Neural progenitor cell (in vitro differentiated cells): ENCODE results near the gene CNRIP1. TPM values are rescaled to one million over a fixed set of nuclear protein-coding genes. Genes with fewer than 3 reads are reported as not detected.

Experiments
- DNase-seq: peaks from one replicate; pipeline ENCODE4 v3.0.0-alpha.2; 2016; ENCODE audit warnings: low spot score
- H2AFZ ChIP-seq: fragments of 200-600 bp; sonication (generic); replicated peaks from 2 replicates; pipeline ENCODE4 v1.6.1; 2016; ENCODE audit warnings: antibody characterized with exemption
- H3F3A ChIP-seq: fragments of 200-600 bp; sonication (generic); 2 replicates; pipeline ENCODE4 v1.6.1; 2016; ENCODE audit warnings: antibody characterized with exemption, low read depth
- H3K27ac ChIP-seq: fragments of 200-600 bp; sonication (generic); 2 replicates; pipeline ENCODE4 v1.5.1; 2016; ENCODE audit warnings: mild to moderate bottlenecking
- H3K27me3 ChIP-seq: fragments of 200-600 bp; sonication (generic); 2 replicates; pipeline ENCODE4 v1.6.1; 2016; ENCODE audit warnings: mild to moderate bottlenecking, moderate library complexity
- H3K36me3 ChIP-seq: fragments of 200-600 bp; sonication (generic); 2 replicates; pipeline ENCODE4 v1.5.1; 2016
- H3K4me1 ChIP-seq: fragments of 200-600 bp; sonication (generic); 2 replicates; pipeline ENCODE4 v1.6.1; 2016; ENCODE audit warnings: mixed run types
- H3K4me2 ChIP-seq: fragments of 200-600 bp; sonication (generic); 2 replicates; pipeline ENCODE4 v1.6.1; 2016
- H3K4me3 ChIP-seq: fragments of 200-600 bp; sonication (generic); 2 replicates; pipeline ENCODE4 v1.5.1; 2016
- H3K79me2 ChIP-seq: fragments of 200-600 bp; sonication (generic); 2 replicates; pipeline ENCODE4 v1.6.1; 2016; ENCODE audit warnings: low read depth
- H3K9ac ChIP-seq: fragments of 200-600 bp; sonication (generic); 2 replicates; pipeline ENCODE4 v1.6.1; 2016
- H3K9me3 ChIP-seq: fragments of 200-600 bp; sonication (generic); 2 replicates; pipeline ENCODE4 v1.5.1; 2016; ENCODE audit warnings: low read depth
- H4K20me1 ChIP-seq: fragments of 200-600 bp; sonication (generic); 2 replicates; pipeline ENCODE4 v1.6.1; 2016; ENCODE audit warnings: low read depth
- H3K27ac Mint-ChIP-seq: 3 replicates; pipeline ENCODE4 v1.8.0; 2021; ENCODE audit warnings: mixed read lengths
- H3K27me3 Mint-ChIP-seq: 2 replicates; pipeline ENCODE4 v1.8.0; 2022; ENCODE audit warnings: low read depth, mild to moderate bottlenecking, inconsistent platforms, moderate library complexity, mixed read lengths; ENCODE audit not compliant: insufficient read depth
- H3K36me3 Mint-ChIP-seq: 3 replicates; pipeline ENCODE4 v1.8.0; 2021; ENCODE audit warnings: mixed read lengths
- H3K4me1 Mint-ChIP-seq: 3 replicates; pipeline ENCODE4 v1.8.0; 2021; ENCODE audit warnings: mixed read lengths
- H3K4me3 Mint-ChIP-seq: 3 replicates; pipeline ENCODE4 v1.8.0; 2021; ENCODE audit warnings: mild to moderate bottlenecking, moderate library complexity, mixed read lengths
- H3K9me3 Mint-ChIP-seq: 3 replicates; pipeline ENCODE4 v1.8.0; 2020; ENCODE audit warnings: mixed read lengths
- CTCF ChIP-seq: fragments of 200-600 bp; sonication (generic); IDR thresholded peaks from 2 replicates; pipeline ENCODE4 v1.5.1; 2017; ENCODE audit warnings: antibody characterized with exemption, mild to moderate bottlenecking
- EZH2 ChIP-seq: fragments of 200-600 bp; sonication (generic); IDR thresholded peaks from 2 replicates; pipeline ENCODE4 v1.6.1; 2017; ENCODE audit warnings: antibody characterized with exemption, mild to moderate bottlenecking, moderate library complexity
- EZH2phosphoT487 ChIP-seq: fragments of 200-600 bp; sonication (generic); IDR thresholded peaks from 2 replicates; pipeline ENCODE4 v1.6.1; 2017; ENCODE audit warnings: antibody characterized with exemption
- total RNA-seq: library from RNA; depleted of rRNA; stranded (reverse); fragments of >200 nt; gene quantifications from 2 replicates; pipeline ENCODE4 v1.2.3, GENCODE V29; 2015; ENCODE audit warnings: low replicate concordance

Gene CNRIP1
- total RNA-seq, 1 donor from 2014 or later, result 5.0 TPM

- Histone ChIP-seq H3K79me2 (peaks cover 100% of the 10 kb centered on the region), H3F3A (peaks cover 2% of the 10 kb centered on the region), H3K4me3 (no peak overlapping the region), H3K9me3 (no peaks in the 10 kb centered on the region), H3K27me3 (no peaks in the 10 kb centered on the region), H3K9ac (no peak overlapping the region), H3K36me3 (no peaks in the 10 kb centered on the region), H4K20me1 (peaks cover 100% of the 10 kb centered on the region), H3K27ac (peak overlapping the region; percentile 24), H3K4me1 (peaks cover 38% of the 10 kb centered on the region), H3K4me2 (no peak overlapping the region), H2AFZ (no peak overlapping the region)
- Mint-ChIP-seq H3K27me3 (no peaks in the 10 kb centered on the region), H3K27ac (no peak overlapping the region), H3K36me3 (peaks cover under 1% of the 10 kb centered on the region), H3K4me1 (peaks cover 8% of the 10 kb centered on the region), H3K4me3 (no peak overlapping the region), H3K9me3 (no peaks in the 10 kb centered on the region)
- no peak for DNase-seq
- TF ChIP-seq EZH2phosphoT487 (no peak), CTCF (no peak), EZH2 (no peak)
Observed at GRCh38 chr2:68245672-68246071, 74.1 kb downstream of the CNRIP1 start.

GRCh38 chr2:68245066-68245465, 74.7 kb downstream of the CNRIP1 start:
- H3K9me3 ChIP-seq, result no peaks in the 10 kb centered on the region
- H3K4me1 Mint-ChIP-seq, result peaks cover 2% of the 10 kb centered on the region
- H3K27me3 Mint-ChIP-seq, result no peaks in the 10 kb centered on the region
- no peak overlapping the region for H3K27ac ChIP-seq
- no peak overlapping the region for H3K9ac ChIP-seq
- no peak overlapping the region for H3K27ac Mint-ChIP-seq
- peaks cover 6% of the 10 kb centered on the region for H3K36me3 Mint-ChIP-seq
- peaks cover 37% of the 10 kb centered on the region for H3K4me1 ChIP-seq
- H3K4me2 ChIP-seq, result no peak overlapping the region
- TF ChIP-seq EZH2 (no peak), CTCF (no peak), EZH2phosphoT487 (no peak)
- no peaks in the 10 kb centered on the region for H3F3A ChIP-seq
- H3K79me2 ChIP-seq, result peaks cover 100% of the 10 kb centered on the region
- H3K36me3 ChIP-seq, result no peaks in the 10 kb centered on the region
- H3K4me3 ChIP-seq, result no peak overlapping the region
- peaks cover 100% of the 10 kb centered on the region for H4K20me1 ChIP-seq
- H3K27me3 ChIP-seq, result no peaks in the 10 kb centered on the region
- DNase-seq, result no peak
- H2AFZ ChIP-seq, result no peak overlapping the region
- H3K4me3 Mint-ChIP-seq, result no peak overlapping the region
- H3K9me3 Mint-ChIP-seq, result no peaks in the 10 kb centered on the region

DNA sequence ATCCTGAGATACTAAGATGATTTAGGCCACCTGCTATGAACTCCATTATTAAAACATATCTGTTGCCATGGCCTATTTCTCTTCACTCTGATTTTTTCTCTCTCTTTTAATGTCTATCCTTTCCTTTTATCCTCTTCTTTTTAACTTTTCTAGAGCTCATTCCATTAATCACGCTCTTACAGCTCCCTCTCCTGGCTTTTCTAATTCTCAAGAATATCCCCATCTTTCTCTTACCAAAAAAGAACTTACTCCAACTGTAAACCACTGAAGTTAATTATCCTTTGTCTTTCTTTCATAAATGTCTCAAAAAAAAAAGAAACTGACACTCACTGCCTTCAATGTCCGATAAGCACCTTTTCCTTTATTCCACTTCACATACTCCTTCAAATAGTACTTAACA, 75.3 kb downstream of the CNRIP1 start:
- Histone ChIP-seq H3K27ac (peak overlapping the region; percentile 55), H2AFZ (no peak overlapping the region), H3K4me1 (peaks cover 31% of the 10 kb centered on the region), H3K9me3 (no peaks in the 10 kb centered on the region), H4K20me1 (peaks cover 100% of the 10 kb centered on the region), H3K4me2 (no peak overlapping the region), H3K79me2 (peaks cover 100% of the 10 kb centered on the region), H3K27me3 (no peaks in the 10 kb centered on the region), H3K36me3 (no peaks in the 10 kb centered on the region), H3F3A (no peaks in the 10 kb centered on the region), H3K4me3 (no peak overlapping the region), H3K9ac (no peak overlapping the region)
- Mint-ChIP-seq H3K27me3 (no peaks in the 10 kb centered on the region), H3K4me1 (no peaks in the 10 kb centered on the region), H3K9me3 (no peaks in the 10 kb centered on the region), H3K27ac (no peak overlapping the region), H3K4me3 (no peak overlapping the region), H3K36me3 (peaks cover 7% of the 10 kb centered on the region)
- TF ChIP-seq CTCF, result peak; percentile 20
- TF ChIP-seq EZH2phosphoT487, result no peak
- DNase-seq, result no peak

Other genes starting within 250 kb of the CNRIP1 start
- gene PNO1, start 162.1 kb downstream of the CNRIP1 start, total RNA-seq, result 14.6 and 20.6 TPM in 2 replicates
- 29.1 and 41.4 TPM in 2 replicates for gene PPP3R1, start 67.4 kb downstream of the CNRIP1 start, total RNA-seq
- gene PLEK, start 45.3 kb upstream of the CNRIP1 start, total RNA-seq, result not detected in 2 replicates
- gene FBXO48, start 147.3 kb upstream of the CNRIP1 start, total RNA-seq, result 2.7 and 2.9 TPM in 2 replicates
- 9.8 and 16.9 TPM in 2 replicates for gene APLF, start 147.6 kb upstream of the CNRIP1 start, total RNA-seq